ENCODE data around the gene PPCDC.

Gene PPCDC

DNA sequence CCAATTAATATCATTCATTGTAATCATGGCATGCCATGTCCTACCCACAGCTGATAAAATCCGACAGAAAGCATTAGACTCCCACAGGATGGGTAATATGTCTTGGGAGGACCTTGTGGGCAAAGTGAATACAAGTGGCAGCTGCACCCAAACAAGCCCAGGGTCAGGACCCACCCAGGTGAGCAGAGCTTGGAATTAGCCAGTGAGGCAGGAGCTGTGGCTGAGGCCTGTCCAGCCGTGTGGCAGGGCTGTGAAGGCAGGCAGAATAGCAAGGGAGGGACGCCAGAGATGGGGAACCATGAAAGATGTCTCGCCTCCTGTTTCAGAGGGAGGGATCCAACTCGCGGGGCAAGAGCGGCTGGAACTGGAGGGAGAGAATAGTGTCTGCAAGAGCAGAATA, 74.5 kb downstream of the PPCDC start:
- no peak overlapping the region for H3K4me3 ChIP-seq

DNA sequence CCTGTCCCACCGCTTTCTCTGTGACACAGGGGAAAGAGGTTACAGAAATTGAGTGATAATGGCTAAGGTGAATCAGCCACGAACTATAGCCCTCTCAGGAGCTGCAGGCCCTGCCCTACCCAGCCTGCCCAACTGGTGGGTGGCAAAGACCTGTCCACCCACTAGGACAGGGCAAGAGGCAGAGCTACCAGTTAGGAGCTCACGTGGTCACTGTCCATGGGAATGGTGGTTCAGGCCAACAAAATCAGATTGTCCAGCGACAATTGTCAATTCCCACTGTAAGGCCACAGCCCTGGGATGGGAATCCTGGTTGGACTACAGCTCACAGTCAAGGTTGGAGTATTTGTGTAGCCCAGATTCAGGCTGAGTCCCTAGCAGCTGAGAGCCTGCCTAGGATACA, 75.0 kb downstream of the PPCDC start:
- H3K4me3 ChIP-seq: no peak overlapping the region
- H3K27ac ChIP-seq: no peak overlapping the region

More for the DNA sequence above, 74.5 kb downstream of the PPCDC start:
- H3K27ac ChIP-seq: no peak overlapping the region

All from skin epidermis (tissue), 12 donors.